Umbilical cord (tissue), 2 donors: ENCODE results near the gene HSDL2. TPM values are rescaled to one million over a fixed set of nuclear protein-coding genes. Genes with fewer than 3 reads are reported as not detected.
A peak's percentile ranks its signal among the peaks of the same experiment; 100 is the strongest.
"Not testable (repeated sequence)": the region's sequence is repeated elsewhere in the genome, so short reads cannot be mapped to it uniquely, and the experiment has no call there.

Experiments
- DNase-seq: peaks from one replicate; pipeline ENCODE4 v3.0.0-alpha.2; 2015; ENCODE audit warnings: low spot score
- total RNA-seq: library from RNA; depleted of rRNA; stranded (reverse); fragments of >200 nt; gene quantifications from one replicate; pipeline ENCODE4 v1.2.3, GENCODE V29; 2014; ENCODE audit warnings: low replicate concordance; ENCODE audit not compliant: insufficient read depth

HSDL2 gene
- total RNA-seq: 18.3 TPM

DNA sequence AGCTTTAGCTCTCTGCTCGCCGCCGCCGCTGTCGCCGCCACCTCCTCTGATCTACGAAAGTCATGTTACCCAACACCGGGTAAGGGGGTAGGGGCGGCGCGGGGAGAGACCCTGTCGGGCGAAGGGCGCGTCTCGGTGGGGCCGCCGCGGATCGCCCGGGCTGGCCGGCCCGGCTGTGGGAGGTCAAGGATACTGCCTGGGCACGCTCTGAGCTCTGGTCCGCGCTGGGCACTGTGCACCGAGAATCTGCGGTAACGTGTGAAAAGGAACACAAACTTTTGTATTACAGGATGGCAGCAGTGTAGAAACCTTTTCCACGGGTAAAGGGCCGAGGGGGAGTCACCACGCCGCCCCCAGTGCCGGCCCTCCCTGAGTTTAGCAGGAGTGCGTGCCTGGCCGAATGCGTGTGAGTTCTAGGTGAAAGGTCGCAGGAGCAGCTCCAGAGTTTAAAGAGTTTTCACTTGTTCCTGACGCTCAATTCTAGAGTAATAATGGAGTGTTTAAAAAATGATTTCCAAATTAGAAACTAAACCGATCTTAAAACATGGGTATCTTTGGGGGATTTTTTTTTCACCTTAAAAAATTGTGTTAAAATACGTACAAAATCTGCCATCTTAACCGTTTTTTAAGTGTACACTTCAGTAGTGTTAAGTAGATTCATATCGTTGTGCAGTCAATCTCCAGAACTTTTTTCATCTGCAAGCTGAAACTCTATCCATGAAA, at the start of gene HSDL2:
Gene HSDL2, plus strand, starts transcription at position 7 of the 723 bp plus-strand sequence. Its CDS starts 56 bp downstream, at position 63.
- DNase-seq: no peak

DNA sequence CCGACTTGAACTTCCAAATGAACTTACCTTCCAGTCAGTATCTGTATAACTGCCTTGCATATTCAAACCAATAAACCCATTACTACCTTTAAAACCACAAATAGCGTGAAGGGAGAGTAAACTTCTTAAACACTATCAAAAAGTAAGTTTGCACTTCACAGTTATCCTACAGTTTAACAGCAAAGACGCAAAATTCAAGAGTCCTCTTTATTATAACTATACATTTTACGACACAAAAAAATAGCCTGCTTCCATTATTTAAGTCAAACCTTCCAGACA, 48.3 kb upstream of the HSDL2 start:
- DNase-seq: no peak

DNA sequence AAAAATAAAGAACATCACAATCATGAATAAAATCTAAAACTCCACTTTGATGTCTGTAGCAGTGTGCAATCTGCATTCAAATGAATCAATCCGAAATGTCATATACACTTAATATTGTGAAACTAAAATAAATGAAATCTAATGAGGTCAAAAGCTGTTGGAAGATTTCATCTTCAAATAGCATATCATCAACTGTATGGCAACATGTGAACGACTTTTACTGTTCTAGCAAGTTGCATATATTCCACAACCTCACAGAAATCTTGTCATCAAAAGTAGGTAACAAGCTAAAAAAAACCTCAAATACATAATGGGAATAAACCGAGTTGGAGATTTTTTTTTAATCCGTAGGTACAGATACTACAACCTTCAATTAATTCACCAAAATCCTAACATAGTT, 47.7 kb upstream of the HSDL2 start:
- DNase-seq: no peak

DNA sequence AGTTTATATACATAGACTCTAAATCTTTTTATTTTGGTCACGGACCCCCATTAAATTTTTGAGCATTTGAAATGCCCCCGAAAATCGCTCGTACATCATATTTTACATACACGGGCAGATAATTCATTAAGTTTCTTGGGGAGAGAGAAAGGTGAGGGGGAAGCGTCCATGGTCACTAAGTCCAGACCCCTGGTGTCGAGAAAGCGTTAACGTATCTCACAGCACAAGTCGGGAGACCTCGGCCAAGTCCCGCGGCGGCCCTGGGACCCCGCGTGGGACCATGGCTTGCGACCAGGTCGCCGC, 47.3 kb upstream of the HSDL2 start:
- no peak for DNase-seq

DNA sequence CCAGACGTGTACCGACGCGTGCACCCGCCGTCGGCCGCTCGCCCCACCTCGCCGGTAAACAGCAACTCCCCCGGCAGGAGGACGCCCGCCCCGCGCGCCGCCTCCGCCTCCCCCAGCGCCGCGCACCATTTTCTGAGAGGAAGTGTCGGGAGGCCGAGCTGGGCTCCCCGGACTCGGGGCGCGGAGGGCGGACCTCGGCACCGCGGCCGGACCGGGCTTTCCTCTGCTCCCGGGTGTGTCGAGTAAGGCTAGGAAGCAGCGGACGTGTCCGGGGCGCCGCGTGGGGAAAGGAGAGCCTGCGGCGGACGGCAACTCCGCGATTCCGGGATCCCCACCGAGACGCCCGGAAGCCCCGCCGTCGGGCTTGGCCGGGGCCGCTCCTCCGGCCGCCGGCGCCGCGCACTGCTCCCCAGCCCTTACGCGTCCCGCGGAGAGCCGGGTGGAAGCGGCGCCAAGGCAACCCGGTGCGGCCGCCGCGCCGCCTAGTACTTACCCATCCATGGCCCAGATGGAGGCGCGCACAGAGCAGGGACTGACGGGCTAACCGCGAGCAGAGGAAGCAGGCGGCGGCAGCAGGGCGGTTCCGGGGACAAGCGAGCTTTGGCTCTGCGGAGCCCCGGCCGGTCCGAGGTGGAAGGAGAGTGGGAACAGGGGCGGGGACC, 46.8 kb upstream of the HSDL2 start, which contains the start of gene PTBP3:
Gene PTBP3, minus strand, starts transcription at position 643 of the 662 bp plus-strand sequence. CDS start 35,754 bp downstream, outside the sequence.
- DNase-seq: peak; percentile 82

DNA sequence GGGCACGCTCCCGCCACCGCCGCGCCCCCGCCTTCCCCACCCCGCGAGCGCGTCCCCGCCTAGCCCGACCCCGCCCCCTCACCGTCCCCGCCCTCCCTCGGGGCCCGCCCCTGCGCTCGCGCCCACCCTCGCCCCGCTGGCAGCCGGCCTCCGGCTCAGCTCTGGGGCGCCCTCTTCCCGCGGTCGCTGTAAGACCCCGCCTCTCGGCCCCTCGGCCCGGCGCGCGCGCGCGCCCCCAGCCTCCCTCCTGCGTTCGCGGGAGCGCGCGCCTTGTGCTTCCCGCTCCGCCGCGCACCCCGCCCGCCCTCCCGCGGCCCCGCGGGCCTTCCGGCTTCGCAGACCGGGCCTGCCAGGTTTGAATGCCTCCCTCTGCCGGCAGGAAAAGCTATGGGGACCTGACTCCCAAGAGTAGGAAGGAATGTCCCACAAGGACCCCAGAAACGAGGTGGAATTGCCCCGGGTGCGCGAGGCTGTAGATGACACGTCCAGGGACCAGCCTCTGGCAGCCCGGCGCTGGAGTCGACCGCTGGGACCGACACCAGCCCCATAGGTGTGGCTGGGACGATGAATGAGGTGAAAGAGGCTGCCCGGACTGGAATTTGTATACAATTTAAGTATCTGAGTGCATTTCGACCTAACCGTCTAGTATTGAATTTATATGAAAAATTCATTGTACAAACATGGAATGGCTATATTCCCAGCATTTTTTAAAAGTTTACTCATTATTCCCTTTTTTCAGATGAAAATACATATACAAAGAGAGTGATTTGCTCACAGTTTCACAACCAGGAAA, 46.1 kb upstream of the HSDL2 start:
- DNase-seq: peak; percentile 96

DNA sequence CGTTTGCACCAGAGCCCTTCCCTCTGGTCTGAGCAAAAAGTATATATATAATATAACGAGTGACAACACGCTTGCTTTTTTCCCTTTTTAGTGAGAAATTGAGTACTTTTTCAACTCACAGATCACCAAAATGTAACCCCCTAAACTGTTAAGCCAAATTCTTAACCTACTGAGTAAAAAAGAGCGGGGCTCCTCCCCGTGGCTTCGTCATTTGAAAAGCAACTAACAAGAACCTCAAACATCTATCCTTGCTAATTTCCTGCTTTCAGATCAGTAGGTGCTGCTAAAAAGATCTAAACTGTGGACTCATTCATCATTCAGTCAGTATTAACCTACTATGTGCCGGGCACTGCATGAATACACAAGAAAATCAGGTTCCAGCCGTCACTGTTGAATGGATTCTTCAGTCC, 45.5 kb upstream of the HSDL2 start:
- DNase-seq: peak; percentile 46

DNA sequence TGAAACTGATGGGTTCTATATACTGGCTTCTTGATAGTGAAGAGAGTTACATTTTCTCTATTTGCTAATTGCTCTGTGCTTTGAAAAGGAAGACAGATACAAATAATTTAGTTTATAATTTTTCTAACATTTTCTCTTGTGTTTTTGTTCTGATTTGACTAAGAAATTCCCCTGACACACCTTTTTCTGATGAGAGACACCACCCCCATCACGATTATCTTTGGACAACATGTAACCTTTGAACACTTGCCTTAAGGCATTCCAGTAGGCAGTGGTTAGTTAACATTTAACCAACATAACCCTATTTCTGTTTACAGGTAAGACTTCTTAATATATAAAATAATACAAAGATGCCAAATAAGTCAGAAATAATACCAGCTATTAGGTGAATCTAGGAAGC, 42.4 kb upstream of the HSDL2 start:
- DNase-seq: no peak

DNA sequence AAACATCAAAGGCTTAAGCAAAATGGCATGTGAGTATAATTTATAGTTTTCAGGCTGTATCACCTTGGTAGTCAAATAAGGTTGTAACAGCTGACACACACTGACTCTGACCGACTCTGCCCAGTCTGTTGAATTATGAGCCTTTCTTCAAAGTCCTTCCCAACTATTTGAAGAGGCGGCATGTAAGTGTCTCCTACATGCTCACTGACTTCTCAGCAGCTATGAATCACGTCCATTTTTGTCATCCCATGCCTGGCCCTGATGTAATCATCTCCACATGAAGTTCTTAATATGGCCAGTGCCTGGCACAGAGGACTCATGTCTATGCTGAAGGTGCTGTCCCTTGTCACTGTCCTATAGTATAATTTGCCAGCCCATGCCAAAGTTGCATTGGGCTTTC, 41.3 kb upstream of the HSDL2 start:
- no peak for DNase-seq

DNA sequence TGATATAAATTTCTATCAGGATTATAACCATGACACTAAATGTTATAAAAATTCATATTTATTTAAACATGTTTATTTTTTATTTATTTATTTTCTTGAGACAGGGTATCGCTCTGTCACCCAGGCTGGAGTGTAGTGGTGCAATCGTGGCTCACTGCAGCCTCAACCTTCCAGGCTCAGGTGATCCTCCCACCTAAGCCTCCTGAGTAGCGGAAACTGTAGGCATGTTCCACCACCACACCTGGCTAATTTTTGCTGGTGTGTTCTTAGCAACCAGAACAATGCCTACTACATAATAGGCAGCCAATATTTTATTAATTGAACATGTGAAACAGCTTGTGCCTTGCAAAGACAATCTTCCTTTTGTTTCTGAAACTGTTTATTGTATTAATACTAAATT, 40.0 kb upstream of the HSDL2 start:
- no peak for DNase-seq

DNA sequence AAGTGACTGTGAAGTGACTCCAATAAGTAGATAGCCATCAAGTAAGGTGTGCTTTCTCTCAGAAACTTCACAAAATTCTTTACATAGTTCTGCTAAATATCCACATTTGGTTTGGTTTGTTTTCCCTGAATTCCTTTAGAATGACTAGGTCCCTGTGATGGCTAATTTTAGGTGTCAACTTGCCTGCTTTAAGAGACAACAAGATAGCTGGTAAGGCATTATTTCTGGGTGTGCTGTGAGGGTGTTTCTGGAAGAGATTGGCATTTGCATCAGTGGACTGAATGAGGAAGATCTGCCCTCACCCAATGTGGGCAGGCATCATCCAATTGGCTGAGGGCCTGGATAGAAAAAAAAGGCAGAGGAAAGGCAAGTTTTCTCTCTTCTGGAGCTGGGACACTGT, 38.2 kb upstream of the HSDL2 start:
- DNase-seq: no peak

DNA sequence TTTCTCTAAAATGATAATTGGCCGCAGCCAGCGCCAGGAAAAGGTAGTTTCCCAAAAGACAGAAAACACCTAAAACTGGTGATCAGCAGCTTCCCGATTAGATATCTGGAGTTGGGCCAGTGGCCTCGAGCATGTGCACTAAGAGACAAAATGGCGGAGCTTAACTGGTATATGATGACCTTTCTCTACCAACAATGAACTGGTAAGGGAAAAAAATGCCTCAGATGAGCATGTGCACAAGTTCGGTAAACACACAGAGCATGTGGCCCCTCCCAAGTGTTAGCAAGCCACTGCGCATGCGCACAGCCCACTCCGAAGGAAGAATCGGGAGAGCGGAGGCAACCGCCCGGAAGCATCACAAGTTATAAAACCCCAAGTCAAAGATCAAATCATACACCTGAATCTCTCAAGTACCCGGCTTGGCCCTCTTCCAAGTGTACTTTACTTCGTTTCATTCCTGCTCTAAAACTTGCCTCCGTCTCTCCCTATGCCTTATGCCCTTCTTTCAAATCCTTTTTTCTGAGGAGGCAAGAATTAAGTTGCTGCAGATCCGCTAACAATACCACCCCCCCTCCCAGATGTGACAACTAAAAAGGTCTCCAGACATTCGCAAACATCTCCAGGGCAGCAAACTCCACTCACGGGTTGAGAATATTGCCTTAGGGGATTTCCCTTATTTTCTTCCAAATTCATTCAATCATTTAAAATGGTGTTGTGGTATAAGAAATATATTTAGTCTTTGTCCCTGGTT, 31.5 kb upstream of the HSDL2 start:
- peak; percentile 86 for DNase-seq

DNA sequence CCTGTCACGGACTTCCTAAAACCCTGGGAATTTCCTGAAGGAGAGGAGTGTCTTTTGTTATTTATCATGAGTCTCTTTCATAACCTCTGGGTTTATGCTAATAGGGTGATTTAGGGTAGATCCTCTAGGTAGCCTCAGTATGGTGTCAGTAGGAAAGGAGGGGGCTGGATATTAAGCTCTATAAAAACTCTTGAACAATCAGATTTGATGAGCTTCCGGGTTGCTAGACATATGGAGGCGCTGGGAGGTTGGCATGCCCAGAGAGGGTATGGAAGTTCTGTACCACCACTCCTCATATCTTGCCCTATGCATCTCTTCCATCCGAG, 30.9 kb upstream of the HSDL2 start:
- DNase-seq: no peak

DNA sequence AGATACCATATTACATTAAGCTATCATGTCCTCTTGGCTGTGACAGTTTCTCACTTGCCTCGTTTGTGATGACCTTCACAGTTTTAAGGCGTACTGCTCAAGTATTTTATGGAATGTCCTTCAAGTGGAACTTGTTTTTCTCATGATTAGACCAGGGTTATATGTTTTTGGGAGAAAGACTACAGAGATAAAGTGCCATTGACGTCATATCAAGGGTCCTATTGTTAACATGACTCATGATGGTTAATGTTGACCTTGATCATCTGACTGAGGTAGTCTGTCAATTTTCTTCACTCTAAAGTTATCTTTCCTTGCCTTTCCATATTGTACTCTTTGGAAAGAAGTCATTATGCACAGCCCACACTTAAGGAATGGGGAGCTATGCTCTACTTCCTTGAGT, 28.7 kb upstream of the HSDL2 start:
- DNase-seq: no peak

DNA sequence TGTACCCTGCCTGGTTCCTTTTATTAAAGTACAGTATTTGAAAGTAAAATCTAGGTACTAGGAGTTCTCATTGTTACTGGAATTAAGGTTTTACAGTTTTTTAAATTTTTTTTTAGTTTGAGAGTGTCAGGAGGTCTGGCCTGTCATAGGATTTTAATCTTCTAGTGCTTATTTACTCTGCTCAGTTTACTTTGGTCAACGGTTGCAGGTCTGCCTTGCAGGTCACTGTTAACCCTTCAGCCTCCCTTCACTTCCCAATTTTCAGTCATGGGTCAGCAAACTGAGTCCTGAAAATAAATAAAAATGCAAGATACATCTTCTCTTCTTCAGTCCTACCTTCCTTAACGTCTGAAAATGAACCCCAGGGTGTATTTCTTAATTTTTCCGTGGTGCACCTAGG, 27.7 kb upstream of the HSDL2 start:
- DNase-seq: no peak

DNA sequence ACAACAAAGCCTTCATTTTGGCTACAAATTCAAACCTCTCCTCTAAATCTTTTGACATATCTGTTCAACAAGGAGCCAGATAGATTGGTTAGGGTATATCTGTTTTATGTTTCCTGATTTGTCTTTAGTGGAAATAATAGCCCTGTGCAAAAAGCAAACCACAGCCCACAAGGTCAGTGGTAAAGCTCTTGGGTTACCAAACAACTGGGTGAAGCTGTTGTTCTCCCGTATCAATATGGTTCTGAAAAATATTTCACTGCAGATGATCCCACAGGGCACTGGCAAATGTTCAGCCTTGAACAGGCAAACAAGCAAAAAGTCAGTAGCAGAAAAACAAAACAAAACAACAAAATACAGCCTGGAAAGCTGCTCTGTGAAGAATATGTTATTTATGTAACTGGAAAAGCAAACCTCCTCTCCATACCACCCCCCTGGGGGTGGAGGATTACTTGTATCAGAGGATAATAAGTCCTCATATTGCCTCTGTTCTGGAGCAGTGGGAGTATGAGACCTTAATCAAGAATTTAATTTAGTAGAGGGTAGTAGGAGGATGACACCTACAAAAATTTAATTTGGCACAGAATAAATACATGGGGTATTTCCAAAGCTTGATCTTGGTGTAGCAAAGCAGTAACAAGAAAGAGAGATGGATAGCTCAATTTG, 25.7 kb upstream of the HSDL2 start:
- DNase-seq: no peak

DNA sequence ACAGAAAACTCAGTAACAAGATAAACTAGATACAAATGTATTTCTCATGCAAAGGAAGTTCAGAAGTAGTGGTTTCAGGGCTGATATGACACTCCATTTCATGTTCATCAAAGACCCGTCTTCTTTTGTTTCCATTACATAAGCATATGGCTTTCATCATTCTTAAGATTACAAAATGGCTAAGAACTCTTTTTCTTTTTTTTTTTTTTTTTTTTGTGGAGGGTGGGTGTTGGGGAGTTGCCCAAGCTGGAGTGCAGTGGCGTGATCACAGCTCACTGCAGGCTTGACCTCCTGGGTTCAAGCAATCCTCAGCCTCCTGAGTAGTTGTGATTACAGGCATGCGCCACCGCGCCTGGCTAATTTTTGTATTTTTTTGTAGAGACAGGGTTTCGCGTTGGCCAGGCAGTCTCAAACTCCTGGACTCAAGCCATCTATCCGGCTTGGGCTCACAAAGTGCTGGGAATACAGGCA, 24.4 kb upstream of the HSDL2 start:
- DNase-seq: no peak

DNA sequence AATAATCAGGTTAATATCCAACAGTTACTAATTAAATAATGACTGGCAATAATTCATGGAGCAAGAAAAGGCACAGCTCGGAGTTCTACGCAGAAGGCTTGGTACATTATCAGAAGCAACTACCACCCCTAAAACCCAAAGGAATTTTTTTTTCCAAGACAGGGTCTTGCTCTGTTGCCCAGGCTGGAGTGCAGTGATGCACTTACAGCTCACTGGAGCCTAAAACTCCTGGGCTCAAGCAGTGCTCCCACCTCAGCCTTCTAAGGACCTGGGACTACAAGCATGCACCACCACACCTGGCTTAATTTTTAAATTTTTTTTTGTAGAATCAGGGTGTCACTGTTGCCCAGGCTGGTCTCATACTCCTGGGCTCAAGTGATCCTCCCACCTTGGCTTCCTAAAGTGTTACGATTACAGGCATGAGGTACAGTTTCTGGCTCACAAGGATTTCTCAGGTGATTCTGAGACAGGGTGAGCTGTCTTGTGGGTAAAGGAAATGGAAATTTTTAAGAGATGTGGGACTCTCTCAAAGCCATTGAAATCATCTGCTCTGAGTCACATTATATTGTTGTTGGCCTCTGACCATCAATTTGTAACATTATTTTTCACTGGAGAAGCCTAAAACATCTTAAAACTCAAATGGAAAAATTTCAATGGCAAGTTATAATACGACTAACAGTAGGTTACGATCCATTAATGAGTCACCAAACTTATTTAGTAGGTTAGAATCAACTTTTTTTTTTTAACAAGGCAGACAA, 19.7 kb upstream of the HSDL2 start:
- no peak for DNase-seq

DNA sequence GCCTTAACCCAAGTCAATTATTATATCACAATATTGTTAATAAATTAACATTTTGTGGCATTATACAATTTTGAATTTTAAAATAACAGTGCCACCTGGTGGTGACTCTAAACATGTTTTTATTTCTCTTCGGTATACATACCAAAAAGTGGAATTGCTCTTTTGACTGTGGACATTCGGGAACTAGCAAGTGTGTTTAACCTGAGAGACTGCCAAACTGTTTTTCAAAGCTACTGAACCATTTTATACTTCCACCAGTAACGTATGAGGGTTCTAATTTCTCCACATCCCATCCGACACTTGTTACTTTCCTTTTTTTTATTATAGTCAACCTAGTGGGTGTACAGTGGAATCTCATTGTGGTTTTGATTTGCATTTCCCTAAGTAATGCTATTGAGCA, 18.3 kb upstream of the HSDL2 start:
- peak; percentile 46 for DNase-seq

DNA sequence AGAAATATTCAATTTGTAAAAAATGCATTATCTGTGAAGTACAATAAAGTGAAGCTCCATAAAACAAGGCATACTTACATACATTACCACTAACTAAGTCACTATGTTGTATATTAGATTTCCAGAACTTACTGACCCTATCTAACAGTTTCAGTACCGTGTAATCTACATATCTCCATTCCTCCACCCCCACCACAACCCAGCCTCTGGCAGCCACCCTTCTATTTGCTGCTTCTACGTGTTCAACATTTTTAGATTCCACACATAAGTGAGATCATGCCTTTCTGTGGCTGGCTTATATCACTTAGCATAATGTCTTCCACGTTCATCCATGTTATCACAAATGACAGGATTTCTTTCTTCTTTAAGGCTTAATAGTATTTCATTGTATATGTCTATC, 15.1 kb upstream of the HSDL2 start:
- DNase-seq: no peak

DNA sequence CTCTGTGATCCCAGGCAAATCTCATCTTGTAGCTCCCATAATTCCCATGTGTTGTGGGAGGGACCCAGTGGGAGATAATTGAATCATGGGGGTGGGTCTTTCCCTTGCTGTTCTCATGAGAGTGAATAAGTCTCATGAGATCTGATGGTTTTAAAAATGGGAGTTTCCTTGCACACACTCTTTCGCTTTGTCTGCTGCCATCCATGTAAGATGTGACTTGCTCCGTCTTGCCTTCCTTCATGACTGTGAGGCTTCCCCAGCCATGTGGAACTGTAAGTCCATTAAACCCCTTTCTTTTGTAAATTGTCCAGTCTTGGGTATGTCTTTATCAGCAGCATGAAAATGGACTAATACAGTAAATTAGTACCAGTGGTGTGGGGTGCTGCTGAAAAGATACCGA, 14.7 kb upstream of the HSDL2 start:
- DNase-seq: not testable (repeated sequence)
